SK-N-SH treated with all-trans-retinoic acid at 6 μM for 48 hours (cell line): Measurements from ENCODE around the gene CENPB.

Source experiments
- ATAC-seq: fragments of 200-7000 bp; cut with Tn5 transposase; 3 replicates; pipeline ENCODE4 v1.9.1; 2020; ENCODE audit warnings: mild to moderate bottlenecking, moderate library complexity
- ARNTL ChIP-seq: fragments of 450-650 bp; formaldehyde crosslinking; IDR thresholded peaks from 2 replicates; pipeline ENCODE4 v1.5.0; 2020; ENCODE audit warnings: low read depth, mild to moderate bottlenecking, moderate library complexity, borderline replicate concordance
- BACH2 ChIP-seq: fragments of 250-450 bp; sonication (Bioruptor Pico); IDR thresholded peaks from 2 replicates; pipeline ENCODE4 v1.9.0; 2021; ENCODE audit warnings: mild to moderate bottlenecking, borderline replicate concordance
- CREB5 ChIP-seq: fragments of 250-450 bp; sonication (Bioruptor Pico); IDR thresholded peaks from 2 replicates; pipeline ENCODE4 v1.5.1; 2020; ENCODE audit warnings: low read depth, mild to moderate bottlenecking, moderate library complexity
- CSDC2 ChIP-seq: fragments of 250-450 bp; sonication (Bioruptor Pico); IDR thresholded peaks from 2 replicates; pipeline ENCODE4 v1.5.0; 2020; ENCODE audit warnings: mild to moderate bottlenecking, moderate library complexity
- CSRNP3 ChIP-seq: fragments of 250-450 bp; sonication (Bioruptor Pico); IDR thresholded peaks from 2 replicates; pipeline ENCODE4 v1.5.1; 2021; ENCODE audit warnings: mild to moderate bottlenecking, moderate library complexity
- GLIS3 ChIP-seq: fragments of 250-450 bp; sonication (Bioruptor Pico); IDR thresholded peaks from 2 replicates; pipeline ENCODE4 v1.5.0; 2020; ENCODE audit warnings: mild to moderate bottlenecking, moderate library complexity
- ISL1 ChIP-seq: fragments of 250-450 bp; sonication (Bioruptor Pico); IDR thresholded peaks from 2 replicates; pipeline ENCODE4 v2.1.2; 2022; ENCODE audit warnings: mild to moderate bottlenecking, moderate library complexity
- OSR1 ChIP-seq: fragments of 250-450 bp; sonication (Bioruptor Pico); IDR thresholded peaks from 2 replicates; pipeline ENCODE4 v1.8.0; 2022; ENCODE audit warnings: moderate library complexity, mild to moderate bottlenecking, inconsistent platforms
- PATZ1 ChIP-seq: fragments of 250-450 bp; sonication (Bioruptor Pico); IDR thresholded peaks from 2 replicates; pipeline ENCODE4 v1.8.0; 2020; ENCODE audit warnings: mild to moderate bottlenecking, moderate library complexity, borderline replicate concordance
- PPARA ChIP-seq: fragments of 250-450 bp; sonication (Bioruptor Pico); IDR thresholded peaks from 2 replicates; pipeline ENCODE4 v1.5.0; 2020; ENCODE audit warnings: mild to moderate bottlenecking, borderline replicate concordance
- RARB ChIP-seq: fragments of 250-450 bp; sonication (Bioruptor Pico); IDR thresholded peaks from 2 replicates; pipeline ENCODE4 v1.8.0; 2021; ENCODE audit warnings: mild to moderate bottlenecking, moderate library complexity
- SNAI2 ChIP-seq: fragments of 250-450 bp; sonication (Bioruptor Pico); IDR thresholded peaks from 2 replicates; pipeline ENCODE4 v1.5.0; 2020; ENCODE audit warnings: mild to moderate bottlenecking, moderate library complexity
- TCF4 ChIP-seq: fragments of 250-450 bp; sonication (Bioruptor Pico); IDR thresholded peaks from 2 replicates; pipeline ENCODE4 v1.8.0; 2021; ENCODE audit warnings: mild to moderate bottlenecking, moderate library complexity, borderline replicate concordance
- TOX ChIP-seq: fragments of 250-450 bp; sonication (Bioruptor Pico); IDR thresholded peaks from 2 replicates; pipeline ENCODE4 v1.8.0; 2021; ENCODE audit warnings: mild to moderate bottlenecking, moderate library complexity, borderline replicate concordance
- TSHZ2 ChIP-seq: fragments of 250-450 bp; sonication (Bioruptor Pico); IDR thresholded peaks from 2 replicates; pipeline ENCODE4 v1.5.0; 2020; ENCODE audit warnings: mild to moderate bottlenecking, moderate library complexity
- ZC3H10 ChIP-seq: fragments of 250-450 bp; sonication (Bioruptor Pico); IDR thresholded peaks from 2 replicates; pipeline ENCODE4 v1.5.1; 2021; ENCODE audit warnings: mild to moderate bottlenecking, moderate library complexity
- ZFP3 ChIP-seq: fragments of 250-450 bp; sonication (Bioruptor Pico); IDR thresholded peaks from 2 replicates; pipeline ENCODE4 v1.5.0; 2020; ENCODE audit warnings: mild to moderate bottlenecking, moderate library complexity
- ZFP30 ChIP-seq: fragments of 450-650 bp; formaldehyde crosslinking; IDR thresholded peaks from 2 replicates; pipeline ENCODE4 v1.5.0; 2022; ENCODE audit warnings: mild to moderate bottlenecking, moderate library complexity
- ZNF565 ChIP-seq: fragments of 450-650 bp; formaldehyde crosslinking; conservative IDR thresholded peaks from 2 replicates; pipeline ENCODE4 v1.5.0; 2020; ENCODE audit warnings: low read depth, mild to moderate bottlenecking, moderate library complexity
- ZNF70 ChIP-seq: fragments of 450-650 bp; formaldehyde crosslinking; IDR thresholded peaks from 2 replicates; pipeline ENCODE4 v1.5.0; 2020; ENCODE audit warnings: mild to moderate bottlenecking, moderate library complexity
- ZNF8 ChIP-seq: fragments of 450-650 bp; formaldehyde crosslinking; IDR thresholded peaks from 2 replicates; pipeline ENCODE4 v1.5.0; 2020; ENCODE audit warnings: mild to moderate bottlenecking, moderate library complexity
- TF ChIP-seq, protein P1 (sequence below): fragments of 250-450 bp; sonication (Bioruptor Pico); IDR thresholded peaks from 2 replicates; pipeline ENCODE4 v1.8.0; 2021; ENCODE audit warnings: low read depth, mild to moderate bottlenecking, moderate library complexity, borderline replicate concordance

CENPB gene

DNA sequence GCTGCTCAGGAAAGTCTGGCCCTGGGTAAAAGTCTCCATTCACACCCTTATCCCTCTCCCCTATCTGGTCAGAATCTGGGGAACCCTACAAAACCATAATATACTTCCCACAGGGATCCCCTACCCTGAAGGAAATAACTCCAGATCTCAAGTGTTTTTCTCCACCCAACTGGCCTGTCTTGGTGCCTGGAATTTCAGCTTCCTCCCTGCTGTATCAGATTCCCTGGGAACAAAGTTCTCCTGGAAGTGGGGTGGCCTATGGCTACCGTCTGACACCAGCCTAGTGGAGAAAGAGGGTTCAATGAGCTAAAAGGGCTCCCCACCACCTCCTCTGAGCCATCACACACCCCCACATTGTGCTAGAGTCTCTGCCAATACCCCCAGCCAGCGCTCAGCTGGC, 39.1 kb downstream of the CENPB start:
- no peak for ATAC-seq

GRCh38 chr20:3745686-3746173, 40.8 kb downstream of the CENPB start:
- ATAC-seq = no peak
- TF ChIP-seq TCF4 (CRISPR knock-in tag) (no peak), GLIS3 (CRISPR knock-in tag) (no peak), TOX (CRISPR knock-in tag) (no peak), ZC3H10 (CRISPR knock-in tag) (no peak), OSR1 (CRISPR knock-in tag) (no peak), ZNF565 (CRISPR knock-in tag) (no peak), ZNF8 (no peak), RARB (CRISPR knock-in tag) (no peak), ZNF70 (CRISPR knock-in tag) (no peak), CSRNP3 (no peak), CSDC2 (CRISPR knock-in tag) (no peak), ARNTL (CRISPR knock-in tag) (no peak), SNAI2 (CRISPR knock-in tag) (no peak), ZFP30 (CRISPR knock-in tag) (no peak), ISL1 (CRISPR knock-in tag) (no peak), CREB5 (CRISPR knock-in tag) (no peak), TSHZ2 (CRISPR knock-in tag) (no peak)
- TF ChIP-seq, protein P1, sequence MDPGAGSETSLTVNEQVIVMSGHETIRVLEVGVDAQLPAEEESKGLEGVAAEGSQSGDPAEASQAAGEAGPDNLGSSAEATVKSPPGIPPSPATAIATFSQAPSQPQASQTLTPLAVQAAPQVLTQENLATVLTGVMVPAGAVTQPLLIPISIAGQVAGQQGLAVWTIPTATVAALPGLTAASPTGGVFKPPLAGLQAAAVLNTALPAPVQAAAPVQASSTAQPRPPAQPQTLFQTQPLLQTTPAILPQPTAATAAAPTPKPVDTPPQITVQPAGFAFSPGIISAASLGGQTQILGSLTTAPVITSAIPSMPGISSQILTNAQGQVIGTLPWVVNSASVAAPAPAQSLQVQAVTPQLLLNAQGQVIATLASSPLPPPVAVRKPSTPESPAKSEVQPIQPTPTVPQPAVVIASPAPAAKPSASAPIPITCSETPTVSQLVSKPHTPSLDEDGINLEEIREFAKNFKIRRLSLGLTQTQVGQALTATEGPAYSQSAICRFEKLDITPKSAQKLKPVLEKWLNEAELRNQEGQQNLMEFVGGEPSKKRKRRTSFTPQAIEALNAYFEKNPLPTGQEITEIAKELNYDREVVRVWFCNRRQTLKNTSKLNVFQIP (CRISPR knock-in tag) = no peak

More for the DNA sequence above, 39.1 kb downstream of the CENPB start:
- no peak for TF ChIP-seq ZNF8
- TF ChIP-seq, protein P1 (CRISPR knock-in tag) = no peak
- TF ChIP-seq TOX (CRISPR knock-in tag) = no peak
- no peak for TF ChIP-seq CSDC2 (CRISPR knock-in tag)
- TF ChIP-seq ZC3H10 (CRISPR knock-in tag) = no peak
- no peak for TF ChIP-seq ARNTL (CRISPR knock-in tag)
- no peak for TF ChIP-seq ISL1 (CRISPR knock-in tag)
- TF ChIP-seq TCF4 (CRISPR knock-in tag) = no peak
- TF ChIP-seq ZFP3 (CRISPR knock-in tag) = no peak
- TF ChIP-seq ZFP30 (CRISPR knock-in tag) = no peak
- TF ChIP-seq PPARA (CRISPR knock-in tag) = no peak
- no peak for TF ChIP-seq PATZ1
- TF ChIP-seq CSRNP3 = no peak
- no peak for TF ChIP-seq BACH2
- TF ChIP-seq SNAI2 (CRISPR knock-in tag) = no peak
- no peak for TF ChIP-seq ZNF565 (CRISPR knock-in tag)
